ENCODE results near the gene BRAF. TPM values are rescaled to one million over a fixed set of nuclear protein-coding genes. Genes with fewer than 3 reads are reported as not detected.
A peak's percentile ranks its signal among the peaks of the same experiment; 100 is the strongest.
"Not testable (repeated sequence)": the region's sequence is repeated elsewhere in the genome, so short reads cannot be mapped to it uniquely, and the experiment has no call there.

BRAF gene
- total RNA-seq, 2 donors from 2014 or later = 56.1 to 59.6 TPM

GRCh38 chr7:140696680-140697446 is 227.9 kb downstream of the BRAF start, which contains the start of gene NDUFB2:
TSS of gene NDUFB2 (plus strand) at chr7:140696708. CDS start at chr7:140696745, 37 bp downstream.
- no peaks in the 10 kb centered on the region for H3K9me3 ChIP-seq (ENCODE audit: control insufficient read depth, low read length, poor library complexity, severe bottlenecking)
- Mint-ChIP-seq H3K4me3 (peak within 1 kb of the TSS; percentile 100), H3K27ac (peak within 1 kb of the TSS; percentile 98), H3K27me3 (no peaks in the 10 kb centered on the region), H3K4me1 (peaks cover 30% of the 10 kb centered on the region), H3K36me3 (ENCODE audit: low read depth) (peaks cover 5% of the 10 kb centered on the region)
- ATAC-seq (peak; percentile 85), DNase-seq (peak; percentile 34 to 63 (median 56))

GRCh38 chr7:140696024-140696679 is 228.6 kb downstream of the BRAF start:
- peak; percentile 90 for ATAC-seq
- peak overlapping the region; percentile 98 for H3K27ac Mint-ChIP-seq
- DNase-seq = peak; percentile 88 to 91 (median 88)

GRCh38 chr7:140695381-140695780 is 229.3 kb downstream of the BRAF start:
- no peaks in the 10 kb centered on the region for H3K9me3 ChIP-seq (ENCODE audit: control insufficient read depth, low read length, poor library complexity, severe bottlenecking)
- H3K36me3 Mint-ChIP-seq (ENCODE audit: low read depth) = peaks cover 5% of the 10 kb centered on the region
- H3K27ac Mint-ChIP-seq = peak overlapping the region; percentile 98
- peaks cover 34% of the 10 kb centered on the region for H3K4me1 Mint-ChIP-seq
- H3K4me3 Mint-ChIP-seq = no peak overlapping the region
- H3K27me3 Mint-ChIP-seq = no peaks in the 10 kb centered on the region
- ATAC-seq (no peak), DNase-seq (no peak)

More at GRCh38 chr7:140696024-140696679, 228.6 kb downstream of the BRAF start:
- H3K36me3 Mint-ChIP-seq (ENCODE audit: low read depth) = peaks cover 5% of the 10 kb centered on the region
- peak overlapping the region; percentile 100 for H3K4me3 Mint-ChIP-seq
- no peaks in the 10 kb centered on the region for H3K9me3 ChIP-seq (ENCODE audit: control insufficient read depth, low read length, poor library complexity, severe bottlenecking)
- H3K27me3 Mint-ChIP-seq = no peaks in the 10 kb centered on the region
- H3K4me1 Mint-ChIP-seq = peaks cover 30% of the 10 kb centered on the region

- H3K36me3 Mint-ChIP-seq (ENCODE audit: low read depth) = peaks cover 5% of the 10 kb centered on the region
- peaks cover 32% of the 10 kb centered on the region for H3K4me1 Mint-ChIP-seq
- H3K4me3 Mint-ChIP-seq = no peak overlapping the region
- no peak for ATAC-seq
- H3K27ac Mint-ChIP-seq = peak overlapping the region; percentile 98
- H3K27me3 Mint-ChIP-seq = no peaks in the 10 kb centered on the region
- H3K9me3 ChIP-seq (ENCODE audit: control insufficient read depth, low read length, poor library complexity, severe bottlenecking) = no peaks in the 10 kb centered on the region
- DNase-seq = no peak
These were observed 230.1 kb downstream of the BRAF start for GRCh38 chr7:140694592-140694991.

GRCh38 chr7:140693849-140694248 is 230.9 kb downstream of the BRAF start:
- H3K27ac Mint-ChIP-seq = peak overlapping the region; percentile 98
- not testable (repeated sequence) for DNase-seq; H3K27me3 Mint-ChIP-seq; H3K36me3 Mint-ChIP-seq (ENCODE audit: low read depth); H3K4me3 Mint-ChIP-seq; ATAC-seq; H3K9me3 ChIP-seq (ENCODE audit: control insufficient read depth, low read length, poor library complexity, severe bottlenecking)
- H3K4me1 Mint-ChIP-seq = peaks cover 27% of the 10 kb centered on the region

GRCh38 chr7:140691376-140692045 is 233.2 kb downstream of the BRAF start:
- DNase-seq = no peak
- Mint-ChIP-seq H3K36me3 (ENCODE audit: low read depth) (no peaks in the 10 kb centered on the region), H3K27ac (peak overlapping the region; percentile 45)

GRCh38 chr7:140689199-140690152 is 235.3 kb downstream of the BRAF start:
- no peak overlapping the region for H3K4me3 Mint-ChIP-seq
- DNase-seq (no peak), ATAC-seq (no peak)
- no peaks in the 10 kb centered on the region for H3K36me3 Mint-ChIP-seq (ENCODE audit: low read depth)
- H3K27ac Mint-ChIP-seq = no peak overlapping the region
- no peaks in the 10 kb centered on the region for H3K9me3 ChIP-seq (ENCODE audit: control insufficient read depth, low read length, poor library complexity, severe bottlenecking)
- H3K27me3 Mint-ChIP-seq = no peaks in the 10 kb centered on the region
- H3K4me1 Mint-ChIP-seq = peaks cover 4% of the 10 kb centered on the region

More at GRCh38 chr7:140691376-140692045, 233.2 kb downstream of the BRAF start:
- ATAC-seq = no peak
- Mint-ChIP-seq H3K4me3 (no peak overlapping the region), H3K4me1 (peaks cover 11% of the 10 kb centered on the region), H3K27me3 (no peaks in the 10 kb centered on the region)
- H3K9me3 ChIP-seq (ENCODE audit: control insufficient read depth, low read length, poor library complexity, severe bottlenecking) = no peaks in the 10 kb centered on the region

- DNase-seq (no peak), ATAC-seq (no peak)
- H3K4me1 Mint-ChIP-seq = peaks cover 7% of the 10 kb centered on the region
- H3K27ac Mint-ChIP-seq = no peak overlapping the region
- H3K36me3 Mint-ChIP-seq (ENCODE audit: low read depth) = peaks cover 4% of the 10 kb centered on the region
- no peaks in the 10 kb centered on the region for H3K27me3 Mint-ChIP-seq
- no peak overlapping the region for H3K4me3 Mint-ChIP-seq
- H3K9me3 ChIP-seq (ENCODE audit: control insufficient read depth, low read length, poor library complexity, severe bottlenecking) = no peaks in the 10 kb centered on the region
These were observed 236.4 kb downstream of the BRAF start for GRCh38 chr7:140688341-140688740.

GRCh38 chr7:140686921-140687320 is 237.8 kb downstream of the BRAF start:
- H3K9me3 ChIP-seq (ENCODE audit: control insufficient read depth, low read length, poor library complexity, severe bottlenecking) = no peaks in the 10 kb centered on the region
- DNase-seq = no peak
- peaks cover 10% of the 10 kb centered on the region for H3K4me1 Mint-ChIP-seq
- H3K27me3 Mint-ChIP-seq = no peaks in the 10 kb centered on the region
- ATAC-seq = no peak
- H3K4me3 Mint-ChIP-seq = no peak overlapping the region
- no peak overlapping the region for H3K27ac Mint-ChIP-seq
- H3K36me3 Mint-ChIP-seq (ENCODE audit: low read depth) = peaks cover 6% of the 10 kb centered on the region

GRCh38 chr7:140685407-140686087 is 239.2 kb downstream of the BRAF start:
- ATAC-seq = no peak
- no peaks in the 10 kb centered on the region for H3K9me3 ChIP-seq (ENCODE audit: control insufficient read depth, low read length, poor library complexity, severe bottlenecking)
- Mint-ChIP-seq H3K27ac (no peak overlapping the region), H3K4me1 (peaks cover 8% of the 10 kb centered on the region), H3K4me3 (no peak overlapping the region), H3K36me3 (ENCODE audit: low read depth) (peaks cover 6% of the 10 kb centered on the region), H3K27me3 (no peaks in the 10 kb centered on the region)
- no peak for DNase-seq

GRCh38 chr7:140684066-140684950 is 240.4 kb downstream of the BRAF start:
- no peaks in the 10 kb centered on the region for H3K9me3 ChIP-seq (ENCODE audit: control insufficient read depth, low read length, poor library complexity, severe bottlenecking)
- peak overlapping the region; percentile 45 for H3K27ac Mint-ChIP-seq
- peaks cover 7% of the 10 kb centered on the region for H3K4me1 Mint-ChIP-seq
- peaks cover 6% of the 10 kb centered on the region for H3K36me3 Mint-ChIP-seq (ENCODE audit: low read depth)
- no peak for DNase-seq
- no peaks in the 10 kb centered on the region for H3K27me3 Mint-ChIP-seq
- ATAC-seq = no peak
- H3K4me3 Mint-ChIP-seq = no peak overlapping the region

Data from T-helper 17 cell (primary cell).